HEK293T (cell line): ENCODE results near the gene KNSTRN.

ENCODE experiments used
- FOXK2 ChIP-seq: fragments of 450-650 bp; IDR thresholded peaks from 2 replicates; pipeline ENCODE4 v1.6.1; 2016; ENCODE audit warnings: mild to moderate bottlenecking
- FOXM1 ChIP-seq: fragments of 450-650 bp; IDR thresholded peaks from 2 replicates; pipeline ENCODE4 v1.6.1; 2017; ENCODE audit warnings: mild to moderate bottlenecking, borderline replicate concordance
- SP1 ChIP-seq: fragments of 450-650 bp; IDR thresholded peaks from 2 replicates; pipeline ENCODE4 v1.6.1; 2017
- SUZ12 ChIP-seq: fragments of 450-650 bp; IDR thresholded peaks from 2 replicates; pipeline ENCODE4 v1.6.1; 2016; ENCODE audit warnings: mild to moderate bottlenecking
- ZNF384 ChIP-seq: fragments of 450-650 bp; IDR thresholded peaks from 2 replicates; pipeline ENCODE4 v1.6.1; 2016

GRCh38 chr15:40348474-40348870 is 34.0 kb upstream of the KNSTRN start:
- TF ChIP-seq SP1 (no peak), ZNF384 (no peak), FOXK2 (no peak), FOXM1 (no peak), SUZ12 (no peak)
